ENCODE results near the gene SFSWAP. TPM values are rescaled to one million over a fixed set of nuclear protein-coding genes. Genes with fewer than 3 reads are reported as not detected.
A peak's percentile ranks its signal among the peaks of the same experiment; 100 is the strongest.

The SFSWAP gene
- total and polyA plus RNA-seq, 2 of the 13 experiments (the other 11 are each of a cell fraction or from before 2014, with no cell fraction given), result 17.1 to 27.7 TPM

DNA sequence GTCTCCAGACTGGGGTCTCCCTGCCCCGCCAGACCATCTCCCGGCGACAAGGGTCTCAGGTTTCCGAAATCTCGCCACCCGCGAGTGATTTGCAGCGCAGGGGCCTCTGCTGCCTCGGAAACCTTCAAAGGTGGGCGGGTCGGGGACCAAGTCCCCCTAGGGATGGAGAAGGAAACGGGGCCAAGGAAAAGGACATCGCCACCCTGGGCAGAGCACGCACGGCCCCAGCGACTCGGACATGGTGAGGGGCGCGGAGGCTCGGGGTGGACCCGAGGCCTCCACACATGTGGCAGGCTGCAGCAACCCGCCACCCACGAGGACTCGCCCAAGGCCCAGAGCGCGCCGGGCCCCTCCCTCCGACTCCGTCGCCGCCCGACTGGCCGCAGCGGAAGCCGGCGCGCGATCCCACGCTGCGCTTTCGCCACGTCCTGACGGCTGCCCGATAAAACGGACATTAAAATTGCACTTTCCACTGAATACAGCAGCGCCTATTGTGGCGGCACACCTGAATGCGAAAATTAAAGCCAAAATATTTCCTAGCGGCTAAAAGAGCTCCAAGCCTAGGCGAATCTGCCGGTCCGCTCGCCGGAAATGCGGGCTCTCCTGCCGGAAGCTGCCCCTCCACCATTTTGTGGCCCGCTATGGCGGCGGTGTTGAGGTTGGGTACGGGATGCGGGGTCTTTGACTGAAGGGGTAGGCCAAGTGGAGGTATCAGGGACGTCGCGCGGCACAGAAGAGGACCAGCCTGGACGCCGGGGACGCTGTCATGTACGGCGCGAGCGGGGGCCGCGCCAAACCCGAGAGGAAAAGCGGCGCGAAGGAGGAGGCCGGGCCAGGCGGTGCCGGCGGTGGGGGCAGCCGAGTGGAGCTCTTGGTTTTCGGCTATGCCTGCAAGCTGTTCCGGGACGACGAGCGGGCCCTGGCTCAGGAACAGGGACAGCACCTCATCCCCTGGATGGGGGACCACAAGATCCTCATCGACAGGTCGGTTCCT is at the start of gene SFSWAP (continued):
- peak; percentile 36 for TF ChIP-seq MED8 (CRISPR knock-in tag; IDR thresholded peaks at IDR 0.05; ENCODE audit: insufficient replicate concordance)
- TF ChIP-seq, protein P1, sequence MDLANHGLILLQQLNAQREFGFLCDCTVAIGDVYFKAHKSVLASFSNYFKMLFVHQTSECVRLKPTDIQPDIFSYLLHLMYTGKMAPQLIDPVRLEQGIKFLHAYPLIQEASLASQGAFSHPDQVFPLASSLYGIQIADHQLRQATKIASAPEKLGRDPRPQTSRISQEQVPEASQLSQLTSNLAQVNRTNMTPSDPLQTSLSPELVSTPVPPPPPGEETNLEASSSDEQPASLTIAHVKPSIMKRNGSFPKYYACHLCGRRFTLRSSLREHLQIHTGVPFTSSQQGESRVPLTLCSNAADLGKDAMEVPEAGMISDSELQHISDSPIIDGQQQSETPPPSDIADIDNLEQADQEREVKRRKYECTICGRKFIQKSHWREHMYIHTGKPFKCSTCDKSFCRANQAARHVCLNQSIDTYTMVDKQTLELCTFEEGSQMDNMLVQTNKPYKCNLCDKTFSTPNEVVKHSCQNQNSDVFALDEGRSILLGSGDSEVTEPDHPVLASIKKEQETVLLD (CRISPR knock-in tag; IDR thresholded peaks at IDR 0.05; ENCODE audit: low read depth), result peak; percentile 54; the same call in 1 of the 2 replicates
- peak; percentile 37; the same call in 1 of the 2 replicates for TF ChIP-seq KDM3A (CRISPR knock-in tag; IDR thresholded peaks at IDR 0.05; ENCODE audit: low read depth)
- peak; percentile 47 for TF ChIP-seq RBM39 (IDR thresholded peaks at IDR 0.05; ENCODE audit: low read depth, low read length, poor library complexity, severe bottlenecking)
- TF ChIP-seq, protein P2, sequence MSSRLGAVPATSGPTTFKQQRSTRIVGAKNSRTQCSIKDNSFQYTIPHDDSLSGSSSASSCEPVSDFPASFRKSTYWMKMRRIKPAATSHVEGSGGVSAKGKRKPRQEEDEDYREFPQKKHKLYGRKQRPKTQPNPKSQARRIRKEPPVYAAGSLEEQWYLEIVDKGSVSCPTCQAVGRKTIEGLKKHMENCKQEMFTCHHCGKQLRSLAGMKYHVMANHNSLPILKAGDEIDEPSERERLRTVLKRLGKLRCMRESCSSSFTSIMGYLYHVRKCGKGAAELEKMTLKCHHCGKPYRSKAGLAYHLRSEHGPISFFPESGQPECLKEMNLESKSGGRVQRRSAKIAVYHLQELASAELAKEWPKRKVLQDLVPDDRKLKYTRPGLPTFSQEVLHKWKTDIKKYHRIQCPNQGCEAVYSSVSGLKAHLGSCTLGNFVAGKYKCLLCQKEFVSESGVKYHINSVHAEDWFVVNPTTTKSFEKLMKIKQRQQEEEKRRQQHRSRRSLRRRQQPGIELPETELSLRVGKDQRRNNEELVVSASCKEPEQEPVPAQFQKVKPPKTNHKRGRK (CRISPR knock-in tag; IDR thresholded peaks at IDR 0.05), result no peak
- TF ChIP-seq ZBTB3 (CRISPR knock-in tag; IDR thresholded peaks at IDR 0.05; ENCODE audit: borderline replicate concordance, low read depth), result no peak
- TF ChIP-seq HIVEP1 (CRISPR knock-in tag; IDR thresholded peaks at IDR 0.05), result no peak
- TF ChIP-seq SUZ12 (IDR thresholded peaks at IDR 0.05; ENCODE audit: low read depth, low read length), result no peak
- TF ChIP-seq POLR2G (IDR thresholded peaks at IDR 0.05; ENCODE audit: low read depth, low read length), result peak; percentile 83
- TF ChIP-seq, protein P3, sequence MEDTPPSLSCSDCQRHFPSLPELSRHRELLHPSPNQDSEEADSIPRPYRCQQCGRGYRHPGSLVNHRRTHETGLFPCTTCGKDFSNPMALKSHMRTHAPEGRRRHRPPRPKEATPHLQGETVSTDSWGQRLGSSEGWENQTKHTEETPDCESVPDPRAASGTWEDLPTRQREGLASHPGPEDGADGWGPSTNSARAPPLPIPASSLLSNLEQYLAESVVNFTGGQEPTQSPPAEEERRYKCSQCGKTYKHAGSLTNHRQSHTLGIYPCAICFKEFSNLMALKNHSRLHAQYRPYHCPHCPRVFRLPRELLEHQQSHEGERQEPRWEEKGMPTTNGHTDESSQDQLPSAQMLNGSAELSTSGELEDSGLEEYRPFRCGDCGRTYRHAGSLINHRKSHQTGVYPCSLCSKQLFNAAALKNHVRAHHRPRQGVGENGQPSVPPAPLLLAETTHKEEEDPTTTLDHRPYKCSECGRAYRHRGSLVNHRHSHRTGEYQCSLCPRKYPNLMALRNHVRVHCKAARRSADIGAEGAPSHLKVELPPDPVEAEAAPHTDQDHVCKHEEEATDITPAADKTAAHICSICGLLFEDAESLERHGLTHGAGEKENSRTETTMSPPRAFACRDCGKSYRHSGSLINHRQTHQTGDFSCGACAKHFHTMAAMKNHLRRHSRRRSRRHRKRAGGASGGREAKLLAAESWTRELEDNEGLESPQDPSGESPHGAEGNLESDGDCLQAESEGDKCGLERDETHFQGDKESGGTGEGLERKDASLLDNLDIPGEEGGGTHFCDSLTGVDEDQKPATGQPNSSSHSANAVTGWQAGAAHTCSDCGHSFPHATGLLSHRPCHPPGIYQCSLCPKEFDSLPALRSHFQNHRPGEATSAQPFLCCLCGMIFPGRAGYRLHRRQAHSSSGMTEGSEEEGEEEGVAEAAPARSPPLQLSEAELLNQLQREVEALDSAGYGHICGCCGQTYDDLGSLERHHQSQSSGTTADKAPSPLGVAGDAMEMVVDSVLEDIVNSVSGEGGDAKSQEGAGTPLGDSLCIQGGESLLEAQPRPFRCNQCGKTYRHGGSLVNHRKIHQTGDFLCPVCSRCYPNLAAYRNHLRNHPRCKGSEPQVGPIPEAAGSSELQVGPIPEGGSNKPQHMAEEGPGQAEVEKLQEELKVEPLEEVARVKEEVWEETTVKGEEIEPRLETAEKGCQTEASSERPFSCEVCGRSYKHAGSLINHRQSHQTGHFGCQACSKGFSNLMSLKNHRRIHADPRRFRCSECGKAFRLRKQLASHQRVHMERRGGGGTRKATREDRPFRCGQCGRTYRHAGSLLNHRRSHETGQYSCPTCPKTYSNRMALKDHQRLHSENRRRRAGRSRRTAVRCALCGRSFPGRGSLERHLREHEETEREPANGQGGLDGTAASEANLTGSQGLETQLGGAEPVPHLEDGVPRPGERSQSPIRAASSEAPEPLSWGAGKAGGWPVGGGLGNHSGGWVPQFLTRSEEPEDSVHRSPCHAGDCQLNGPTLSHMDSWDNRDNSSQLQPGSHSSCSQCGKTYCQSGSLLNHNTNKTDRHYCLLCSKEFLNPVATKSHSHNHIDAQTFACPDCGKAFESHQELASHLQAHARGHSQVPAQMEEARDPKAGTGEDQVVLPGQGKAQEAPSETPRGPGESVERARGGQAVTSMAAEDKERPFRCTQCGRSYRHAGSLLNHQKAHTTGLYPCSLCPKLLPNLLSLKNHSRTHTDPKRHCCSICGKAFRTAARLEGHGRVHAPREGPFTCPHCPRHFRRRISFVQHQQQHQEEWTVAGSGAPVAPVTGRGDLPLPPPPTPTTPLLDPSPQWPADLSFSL (CRISPR knock-in tag; IDR thresholded peaks at IDR 0.05), result no peak
- TF ChIP-seq MTA3 (CRISPR knock-in tag; IDR thresholded peaks at IDR 0.05), result no peak
- TF ChIP-seq ZNF143 (CRISPR knock-in tag; IDR thresholded peaks at IDR 0.05), result peak; percentile 53
- TF ChIP-seq, protein P4, sequence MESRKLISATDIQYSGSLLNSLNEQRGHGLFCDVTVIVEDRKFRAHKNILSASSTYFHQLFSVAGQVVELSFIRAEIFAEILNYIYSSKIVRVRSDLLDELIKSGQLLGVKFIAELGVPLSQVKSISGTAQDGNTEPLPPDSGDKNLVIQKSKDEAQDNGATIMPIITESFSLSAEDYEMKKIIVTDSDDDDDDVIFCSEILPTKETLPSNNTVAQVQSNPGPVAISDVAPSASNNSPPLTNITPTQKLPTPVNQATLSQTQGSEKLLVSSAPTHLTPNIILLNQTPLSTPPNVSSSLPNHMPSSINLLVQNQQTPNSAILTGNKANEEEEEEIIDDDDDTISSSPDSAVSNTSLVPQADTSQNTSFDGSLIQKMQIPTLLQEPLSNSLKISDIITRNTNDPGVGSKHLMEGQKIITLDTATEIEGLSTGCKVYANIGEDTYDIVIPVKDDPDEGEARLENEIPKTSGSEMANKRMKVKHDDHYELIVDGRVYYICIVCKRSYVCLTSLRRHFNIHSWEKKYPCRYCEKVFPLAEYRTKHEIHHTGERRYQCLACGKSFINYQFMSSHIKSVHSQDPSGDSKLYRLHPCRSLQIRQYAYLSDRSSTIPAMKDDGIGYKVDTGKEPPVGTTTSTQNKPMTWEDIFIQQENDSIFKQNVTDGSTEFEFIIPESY (CRISPR knock-in tag; IDR thresholded peaks at IDR 0.05), result no peak
- TF ChIP-seq, protein P5, sequence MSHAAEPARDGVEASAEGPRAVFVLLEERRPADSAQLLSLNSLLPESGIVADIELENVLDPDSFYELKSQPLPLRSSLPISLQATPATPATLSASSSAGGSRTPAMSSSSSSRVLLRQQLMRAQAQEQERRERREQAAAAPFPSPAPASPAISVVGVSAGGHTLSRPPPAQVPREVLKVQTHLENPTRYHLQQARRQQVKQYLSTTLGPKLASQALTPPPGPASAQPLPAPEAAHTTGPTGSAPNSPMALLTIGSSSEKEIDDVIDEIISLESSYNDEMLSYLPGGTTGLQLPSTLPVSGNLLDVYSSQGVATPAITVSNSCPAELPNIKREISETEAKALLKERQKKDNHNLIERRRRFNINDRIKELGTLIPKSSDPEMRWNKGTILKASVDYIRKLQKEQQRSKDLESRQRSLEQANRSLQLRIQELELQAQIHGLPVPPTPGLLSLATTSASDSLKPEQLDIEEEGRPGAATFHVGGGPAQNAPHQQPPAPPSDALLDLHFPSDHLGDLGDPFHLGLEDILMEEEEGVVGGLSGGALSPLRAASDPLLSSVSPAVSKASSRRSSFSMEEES (CRISPR knock-in tag; IDR thresholded peaks at IDR 0.05), result no peak
